Hindlimb muscle (tissue), 1 donor: ENCODE results near the gene LAMA3. TPM values are rescaled to one million over a fixed set of nuclear protein-coding genes. Genes with fewer than 3 reads are reported as not detected.

ENCODE experiments used
- DNase-seq: peaks from one replicate; pipeline ENCODE4 v3.0.0-alpha.2; 2013
- polyA plus RNA-seq: library from polyadenylated mRNA; unstranded; fragments of 120-200 nt; gene quantifications from one replicate; pipeline ENCODE4 v1.2.1, GENCODE V29; 2013; ENCODE audit not compliant: insufficient read length

Gene LAMA3
- polyA plus RNA-seq, 1 donor: 3.1 TPM

GRCh38 chr18:23977719-23978483 is 288.6 kb downstream of the LAMA3 start:
- DNase-seq: no peak

DNA sequence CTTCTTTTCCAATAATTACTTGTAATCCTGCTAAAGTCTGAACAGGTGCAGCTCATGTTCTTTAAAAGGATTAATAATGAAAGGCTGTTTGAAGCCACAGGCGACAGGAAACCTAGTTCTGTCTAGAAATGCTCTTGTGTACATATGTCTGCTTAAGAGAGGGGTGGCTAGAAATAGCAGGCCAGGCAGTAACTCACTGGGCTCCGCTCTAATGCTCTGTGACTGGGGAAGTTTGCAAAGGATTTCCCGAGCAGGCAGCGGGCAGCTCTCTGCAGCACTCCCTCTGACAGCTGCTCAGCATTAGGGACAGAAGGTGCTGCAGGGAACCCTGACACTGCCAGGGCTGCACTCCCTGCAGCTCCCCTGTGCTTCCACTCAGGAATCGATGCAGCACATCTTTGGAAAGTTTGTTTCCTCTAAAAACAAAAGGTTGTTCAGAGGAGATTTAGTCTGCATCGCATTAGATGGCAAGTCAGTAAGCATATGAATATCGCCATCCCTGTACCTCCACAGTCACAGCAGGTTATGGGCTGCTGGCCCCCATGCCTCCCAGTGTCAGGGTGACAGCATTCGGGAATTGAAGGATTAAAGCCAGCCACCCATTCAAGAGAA is 292.2 kb downstream of the LAMA3 start:
- no peak for DNase-seq

- peak; percentile 20 for DNase-seq
Observed at GRCh38 chr18:23982155-23983079, 293.2 kb downstream of the LAMA3 start.

DNA sequence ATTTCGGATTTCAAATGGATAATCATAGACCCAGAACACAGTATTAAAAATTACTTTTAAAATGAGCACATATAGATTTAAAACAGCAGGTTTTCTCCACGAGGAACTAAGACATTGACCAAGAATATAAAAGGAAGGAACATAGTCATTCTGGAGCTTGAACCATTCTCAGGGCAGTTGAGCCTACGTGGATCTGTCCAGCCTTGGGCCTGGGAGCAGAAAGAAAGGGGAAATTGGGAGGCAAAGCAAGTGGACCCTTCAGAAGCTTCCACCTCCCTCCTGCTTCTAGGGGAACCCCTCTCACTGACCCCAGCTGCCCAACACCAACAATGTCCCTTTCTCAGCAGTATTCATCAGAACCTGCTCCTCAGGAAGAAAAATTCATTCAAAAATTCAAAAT is 293.9 kb downstream of the LAMA3 start:
- no peak for DNase-seq

DNA sequence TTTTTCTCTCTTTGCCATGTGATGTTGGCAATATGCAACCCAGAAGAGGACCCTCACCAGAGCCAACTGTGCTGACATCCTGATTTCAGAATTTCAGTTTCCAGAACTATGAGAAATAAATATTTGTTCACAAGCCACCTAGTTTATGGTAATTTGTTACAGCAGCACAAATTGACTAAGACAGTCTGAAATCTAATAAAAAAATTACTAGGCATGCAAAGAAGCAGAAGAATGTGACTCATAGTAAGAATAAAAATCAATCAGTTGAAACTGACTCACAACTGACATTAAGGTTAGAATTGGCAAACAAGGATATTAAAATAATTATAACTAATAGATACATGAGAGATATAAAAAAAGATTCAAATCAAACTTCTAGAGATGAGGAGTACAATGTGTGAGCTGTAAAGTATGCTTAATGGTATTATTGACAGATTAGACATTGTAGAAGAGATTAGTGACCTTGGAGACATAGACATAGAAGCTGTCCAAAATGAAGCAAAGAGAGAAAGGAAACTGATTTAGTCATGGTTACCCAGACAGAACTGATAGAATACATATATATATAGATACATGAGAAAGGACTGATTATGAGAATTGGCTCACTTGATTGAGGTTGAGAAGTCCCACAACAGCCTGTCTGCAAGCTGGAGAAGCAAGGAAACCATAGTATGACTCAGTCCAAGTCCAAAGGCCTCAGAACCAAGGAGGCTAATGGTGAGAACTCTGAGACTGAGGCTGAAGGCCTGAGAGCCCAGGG is 297.5 kb downstream of the LAMA3 start:
- no peak for DNase-seq

GRCh38 chr18:23990474-23991410 is 301.5 kb downstream of the LAMA3 start:
- no peak for DNase-seq

DNA sequence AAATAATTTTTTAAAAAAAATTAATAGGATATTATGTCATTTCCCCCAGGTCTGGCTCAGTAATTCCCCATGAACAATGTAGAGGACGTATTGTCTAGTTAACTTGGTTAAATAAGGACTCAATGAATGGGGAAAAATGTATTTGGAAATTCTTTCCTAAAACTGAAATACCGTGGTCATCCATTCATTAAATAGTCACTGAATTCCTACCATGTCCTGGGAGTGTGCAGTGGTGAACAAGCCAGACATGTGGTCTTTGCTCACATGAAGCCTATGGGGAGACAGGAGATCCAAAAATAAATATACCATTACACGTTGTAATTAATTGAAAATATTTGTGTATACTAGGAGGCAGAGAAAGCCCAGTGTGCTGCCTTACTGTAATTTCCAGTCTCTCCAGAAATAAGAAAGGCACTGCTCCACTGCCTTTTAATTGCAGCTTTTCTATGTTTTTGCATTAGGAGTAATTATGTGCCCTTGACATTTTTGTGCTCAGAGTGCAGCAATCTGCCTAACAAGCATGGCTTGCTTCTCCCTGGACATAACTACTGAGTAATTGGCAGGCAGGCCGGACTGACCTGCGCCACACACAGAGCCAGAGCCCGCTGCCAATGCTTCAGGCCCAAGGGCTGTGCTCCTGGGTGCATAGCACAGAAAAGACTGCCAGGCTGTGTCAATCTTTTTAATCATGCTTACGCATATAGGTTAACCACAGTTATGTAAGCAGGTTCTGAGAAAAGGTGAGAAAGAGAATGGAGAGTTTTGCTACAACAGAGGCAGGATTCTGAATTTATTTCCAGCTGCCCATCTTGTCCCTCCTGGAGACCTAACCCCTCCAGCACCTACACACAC is 303.1 kb downstream of the LAMA3 start:
- DNase-seq: no peak

DNA sequence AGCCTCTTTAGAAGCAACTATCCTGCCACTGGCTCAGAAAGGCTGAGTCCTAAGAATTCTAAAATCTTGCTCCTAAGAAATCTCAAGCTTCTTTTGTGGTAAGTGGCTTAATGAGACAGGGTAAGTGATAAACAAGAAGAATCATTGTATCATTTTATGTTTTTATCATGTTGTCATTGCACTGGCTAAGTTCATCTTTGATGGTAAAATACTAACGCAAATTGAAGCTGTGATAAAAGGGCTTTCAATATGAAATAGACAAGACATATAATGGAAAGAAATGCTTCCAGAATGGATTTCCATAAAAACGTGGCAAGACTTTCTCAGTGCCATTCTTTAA is 303.7 kb downstream of the LAMA3 start:
- no peak for DNase-seq

DNA sequence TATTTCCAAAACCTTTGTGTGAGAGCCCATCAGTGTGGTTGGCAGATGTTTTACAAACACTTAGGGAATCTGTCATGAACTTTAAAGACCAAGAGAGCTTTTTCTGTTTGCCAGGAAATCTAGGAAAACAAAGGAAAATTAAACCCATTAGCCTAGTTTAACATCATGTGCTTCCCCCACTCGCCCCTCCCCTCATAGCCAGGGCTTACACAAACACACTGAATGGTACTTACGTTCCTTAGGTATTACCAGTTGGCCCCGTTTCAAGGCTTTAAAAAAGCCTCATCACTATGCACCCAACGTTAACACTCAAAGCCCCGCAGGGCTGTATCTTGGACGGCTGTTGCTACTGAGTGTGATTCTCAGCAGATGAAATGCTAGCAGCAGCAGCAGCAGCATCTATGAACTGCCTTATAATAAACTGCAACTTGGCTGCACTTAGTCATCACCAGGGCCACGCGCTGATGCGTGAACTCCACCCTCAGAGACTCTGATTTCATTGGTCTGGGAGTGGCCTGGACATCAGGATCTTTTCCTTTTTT is 305.2 kb downstream of the LAMA3 start:
- DNase-seq: no peak

DNA sequence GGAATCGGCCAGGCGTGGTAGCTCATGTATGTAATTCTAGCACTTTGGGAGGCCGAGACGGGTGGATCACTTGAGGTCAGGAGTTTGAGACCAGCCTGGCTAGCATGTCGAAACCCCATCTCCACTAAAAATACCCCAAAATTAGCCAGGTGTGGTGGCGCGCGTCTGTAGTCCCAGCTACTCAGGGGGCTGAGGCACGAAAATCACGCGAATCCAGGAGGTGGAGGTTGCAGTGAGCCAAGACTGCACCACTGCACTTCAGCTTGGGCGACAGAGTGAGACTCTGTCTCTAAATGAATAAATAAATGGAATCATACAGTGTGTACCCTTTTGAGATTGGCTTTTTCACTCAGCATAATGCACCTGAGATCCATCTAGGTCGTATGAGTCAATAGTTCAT is 305.9 kb downstream of the LAMA3 start:
- DNase-seq: no peak

GRCh38 chr18:23998018-23998417 is 308.8 kb downstream of the LAMA3 start:
- DNase-seq: no peak

GRCh38 chr18:23998820-23999219 is 309.6 kb downstream of the LAMA3 start:
- DNase-seq: no peak

GRCh38 chr18:24000613-24001490 is 311.6 kb downstream of the LAMA3 start:
- no peak for DNase-seq

DNA sequence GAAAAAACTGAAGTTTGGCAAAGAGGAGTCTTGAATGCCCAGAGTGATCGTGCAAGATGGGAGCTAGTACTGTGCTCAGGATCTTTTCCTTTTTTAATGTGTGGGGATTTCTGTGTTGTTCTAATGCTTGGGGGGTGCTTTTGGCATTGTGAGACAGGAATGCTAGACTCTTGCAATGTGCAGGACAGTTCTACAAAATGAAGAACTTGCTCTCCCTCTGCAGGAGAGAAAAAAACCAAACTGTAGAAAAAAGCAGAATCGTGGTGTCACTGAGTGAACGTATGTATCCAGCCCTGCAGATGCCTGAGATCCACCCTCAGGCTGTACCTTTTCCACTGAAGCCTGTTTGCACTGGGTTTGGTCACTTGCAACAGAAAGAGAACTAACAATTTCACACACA is 313.2 kb downstream of the LAMA3 start:
- no peak for DNase-seq

- DNase-seq: no peak
Observed at GRCh38 chr18:24003288-24003687, 314.0 kb downstream of the LAMA3 start.

DNA sequence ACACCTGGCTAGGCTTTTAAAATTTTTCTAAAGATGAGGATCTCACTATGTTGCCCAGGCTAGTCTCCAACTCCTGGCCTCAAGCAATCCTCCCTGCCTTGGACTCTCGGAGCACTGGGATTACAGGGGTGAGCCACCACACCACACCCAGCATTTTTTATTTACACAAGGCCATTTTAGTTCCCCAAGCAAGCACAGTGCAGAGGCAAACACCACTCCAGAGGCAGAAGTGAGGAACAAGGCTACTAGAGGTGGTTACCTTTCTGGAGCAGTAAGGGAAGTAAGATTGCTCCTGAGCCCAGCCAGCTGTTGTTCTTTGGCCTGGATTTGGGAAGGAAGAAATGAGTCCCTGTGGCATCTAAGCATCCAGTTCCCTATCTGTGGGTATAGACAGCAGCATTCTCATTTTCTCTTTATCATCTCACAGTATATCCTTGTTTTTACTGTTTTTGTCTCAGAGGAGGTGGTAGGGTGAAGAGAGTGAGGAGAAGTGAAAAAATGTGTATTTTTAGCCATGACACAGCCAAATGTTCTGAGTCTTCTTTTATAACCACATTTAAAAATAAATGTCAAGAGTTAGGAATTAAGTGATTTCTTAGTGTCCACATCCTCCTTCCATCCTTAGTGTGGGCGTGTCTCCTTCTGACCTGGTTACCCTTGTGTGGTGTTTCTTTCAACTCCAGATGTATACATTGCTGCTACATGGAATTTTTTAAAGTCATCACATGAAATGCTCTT is 314.8 kb downstream of the LAMA3 start:
- DNase-seq: no peak
